Lower leg skin (tissue), 3 donors: ENCODE measurements around the gene CKAP2.

Experiments
- CTCF ChIP-seq, 3 donors: fragments of 450-650 bp; IDR thresholded peaks; one replicate each; pipeline ENCODE4 v1.5.1; 2016; ENCODE audit warnings: antibody characterized with exemption in 3 of 3, mild to moderate bottlenecking in 3 of 3, moderate library complexity in 2 of 3
- POLR2A ChIP-seq, 2 donors: fragments of 450-650 bp; IDR thresholded peaks; one replicate each; pipeline ENCODE4 v1.6.1; 2016 to 2017; ENCODE audit warnings: antibody characterized with exemption in 2 of 2, mild to moderate bottlenecking in 1 of 2, moderate library complexity in 1 of 2

GRCh38 chr13:52451135-52451804, 4.0 kb upstream of the CKAP2 start:
- no peak for TF ChIP-seq CTCF (IDR thresholded peaks at IDR 0.05)
- no peak for TF ChIP-seq POLR2A (IDR thresholded peaks at IDR 0.05)
